Astrocyte (in vitro differentiated cells and primary cell): ENCODE data around the gene NDUFAF8.

Source experiments
- EZH2 ChIP-seq: IDR thresholded peaks from 2 replicates; pipeline ENCODE4 v1.6.1; 2012; ENCODE audit warnings: mild to moderate bottlenecking, low read length, inconsistent platforms; ENCODE audit not compliant: insufficient read depth
- TF ChIP-seq, protein P1 (sequence below): IDR thresholded peaks from 2 replicates; pipeline ENCODE4 v1.5.1; 2011; ENCODE audit warnings: low read depth, mild to moderate bottlenecking, inconsistent platforms, low read length, moderate library complexity; ENCODE audit not compliant: insufficient read depth

DNA sequence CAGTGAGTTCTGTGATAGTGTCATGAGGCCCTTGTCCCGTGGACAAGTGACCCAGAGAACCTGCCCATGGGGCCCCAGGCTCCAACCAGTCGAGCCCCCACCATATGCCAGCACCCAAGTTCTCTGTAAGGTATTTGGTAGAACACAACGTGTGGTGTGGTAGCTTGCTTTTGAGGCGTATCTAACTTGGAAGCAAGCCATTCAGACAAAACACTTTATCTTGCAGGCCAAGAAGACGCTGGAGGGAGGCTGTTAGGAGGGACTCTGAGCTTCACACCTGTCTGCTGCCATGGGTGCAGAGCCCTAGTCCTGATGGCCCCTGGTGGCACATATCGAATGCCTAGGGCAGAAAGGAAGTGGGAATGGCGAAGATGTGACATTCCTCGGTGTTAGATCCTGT, 1.6 kb downstream of the NDUFAF8 start:
- TF ChIP-seq, protein P1, sequence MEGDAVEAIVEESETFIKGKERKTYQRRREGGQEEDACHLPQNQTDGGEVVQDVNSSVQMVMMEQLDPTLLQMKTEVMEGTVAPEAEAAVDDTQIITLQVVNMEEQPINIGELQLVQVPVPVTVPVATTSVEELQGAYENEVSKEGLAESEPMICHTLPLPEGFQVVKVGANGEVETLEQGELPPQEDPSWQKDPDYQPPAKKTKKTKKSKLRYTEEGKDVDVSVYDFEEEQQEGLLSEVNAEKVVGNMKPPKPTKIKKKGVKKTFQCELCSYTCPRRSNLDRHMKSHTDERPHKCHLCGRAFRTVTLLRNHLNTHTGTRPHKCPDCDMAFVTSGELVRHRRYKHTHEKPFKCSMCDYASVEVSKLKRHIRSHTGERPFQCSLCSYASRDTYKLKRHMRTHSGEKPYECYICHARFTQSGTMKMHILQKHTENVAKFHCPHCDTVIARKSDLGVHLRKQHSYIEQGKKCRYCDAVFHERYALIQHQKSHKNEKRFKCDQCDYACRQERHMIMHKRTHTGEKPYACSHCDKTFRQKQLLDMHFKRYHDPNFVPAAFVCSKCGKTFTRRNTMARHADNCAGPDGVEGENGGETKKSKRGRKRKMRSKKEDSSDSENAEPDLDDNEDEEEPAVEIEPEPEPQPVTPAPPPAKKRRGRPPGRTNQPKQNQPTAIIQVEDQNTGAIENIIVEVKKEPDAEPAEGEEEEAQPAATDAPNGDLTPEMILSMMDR = no peak
- TF ChIP-seq EZH2 = no peak
